ENCODE measurements around the gene CHI3L2.

Gene CHI3L2

GRCh38 chr1:111221633-111222291, 5.8 kb upstream of the CHI3L2 start:
- peak; percentile 74 for DNase-seq

- DNase-seq: peak; percentile 80
Observed at GRCh38 chr1:111222308-111223125, 5.0 kb upstream of the CHI3L2 start.

- no peak for DNase-seq
Observed at GRCh38 chr1:111223126-111223685, 4.3 kb upstream of the CHI3L2 start.

GRCh38 chr1:111225091-111225490, 2.4 kb upstream of the CHI3L2 start:
- DNase-seq: no peak

- DNase-seq: peak; percentile 56
Observed at GRCh38 chr1:111225717-111226400, 1.7 kb upstream of the CHI3L2 start.

GRCh38 chr1:111227851-111228747, 586 bp downstream of the CHI3L2 start:
- DNase-seq: no peak

GRCh38 chr1:111228748-111229126, 1.2 kb downstream of the CHI3L2 start:
- no peak for DNase-seq

- DNase-seq: no peak
Observed at GRCh38 chr1:111232134-111232533, 4.6 kb downstream of the CHI3L2 start.

GRCh38 chr1:111234258-111234657, 6.7 kb downstream of the CHI3L2 start:
- DNase-seq: no peak

- no peak for DNase-seq
Observed at GRCh38 chr1:111234866-111235265, 7.4 kb downstream of the CHI3L2 start.

- DNase-seq: no peak
Observed at GRCh38 chr1:111236379-111236778, 8.9 kb downstream of the CHI3L2 start.

GRCh38 chr1:111236806-111237205, 9.3 kb downstream of the CHI3L2 start:
- no peak for DNase-seq

GRCh38 chr1:111238056-111238795, 10.7 kb downstream of the CHI3L2 start:
- no peak for DNase-seq

GRCh38 chr1:111241797-111242196, 14.3 kb downstream of the CHI3L2 start:
- no peak for DNase-seq

GRCh38 chr1:111242805-111243523, 15.5 kb downstream of the CHI3L2 start:
- no peak for DNase-seq

- no peak for DNase-seq
Observed at GRCh38 chr1:111247125-111247838, 19.8 kb downstream of the CHI3L2 start.

- no peak for DNase-seq
Observed at GRCh38 chr1:111249960-111250359, 22.4 kb downstream of the CHI3L2 start.

- DNase-seq: peak; percentile 11
Observed at GRCh38 chr1:111251570-111251969, 24.1 kb downstream of the CHI3L2 start.

GRCh38 chr1:111252786-111253185, 25.3 kb downstream of the CHI3L2 start:
- no peak for DNase-seq

- DNase-seq: no peak
Observed at GRCh38 chr1:111253876-111254275, 26.4 kb downstream of the CHI3L2 start.
